Body of pancreas (tissue), 4 donors: ENCODE results near the gene SLC26A9. TPM values are rescaled to one million over a fixed set of nuclear protein-coding genes. Genes with fewer than 3 reads are reported as not detected.
A peak's percentile ranks its signal among the peaks of the same experiment; 100 is the strongest.

Experiments
- ATAC-seq: fragments of 150-250 bp; one replicate; pipeline ENCODE4 v1.9.1; 2016
- DNase-seq, 4 donors: peaks; one replicate each; pipeline ENCODE4 v3.0.0-alpha.2; 2019
- H3K27ac ChIP-seq, 4 donors: fragments of 200-600 bp; sonication (generic); 1 replicate in 3 of 4; 2 replicates in 1 of 4; pipeline versions ENCODE4 v1.5.1 to v1.6.1; 2016 to 2019; ENCODE audit warnings: mild to moderate bottlenecking in 1 of 4, mixed read lengths in 1 of 4, moderate library complexity in 1 of 4
- H3K27me3 ChIP-seq, 2 donors: fragments of 200-600 bp; sonication (generic); one replicate each; pipeline ENCODE4 v1.6.0; 2016; ENCODE audit warnings: mild to moderate bottlenecking in 1 of 2
- H3K36me3 ChIP-seq, 2 donors: fragments of 200-600 bp; sonication (generic); replicated peaks in 1 of 2; 2 replicates each; pipeline ENCODE4 v1.5.1; 2016; ENCODE audit warnings: low read depth in 2 of 2; ENCODE audit not compliant: insufficient read depth in 1 of 2
- H3K4me1 ChIP-seq: fragments of 200-600 bp; sonication (generic); one replicate; pipeline ENCODE4 v1.6.0; 2016
- H3K4me3 ChIP-seq, 2 donors: fragments of 200-600 bp; sonication (generic); 1 replicate in 1 of 2; 2 replicates in 1 of 2; pipeline ENCODE4 v1.5.1; 2016 to 2019
- H3K9me3 ChIP-seq, 3 donors: fragments of 200-600 bp; sonication (generic); 1 replicate in 2 of 3; 2 replicates in 1 of 3; pipeline ENCODE4 v1.5.1; 2016
- POLR2A ChIP-seq, 3 donors: fragments of 450-650 bp; IDR thresholded peaks; one replicate each; pipeline ENCODE4 v1.6.1; 2016; ENCODE audit warnings: antibody characterized with exemption in 3 of 3, mild to moderate bottlenecking in 2 of 3
- WGBS, 2 donors: methylation state at CpG; one replicate each; pipeline ENCODE4 v1.1.5; 2017; 5-methylcytosine and 5-hydroxymethylcytosine counted together
- intact Hi-C: fragments of 100-400 bp; cut with DNase I; formaldehyde crosslinking; loops from one replicate; pipeline ENCODE4 v1.15.1; 2023
- total RNA-seq, 2 donors: library from RNA; depleted of rRNA; stranded (reverse); fragments of >200 nt; gene quantifications; one replicate each; pipeline ENCODE4 v1.1.0, GENCODE V29; 2016
- TF ChIP-seq, protein P1 (sequence below), 7 experiments: fragments of 450-650 bp in 4 of 7; fragments of 200-600 bp in 3 of 7; sonication (generic) in 3 of 7; IDR thresholded peaks; one replicate each; pipeline ENCODE4 v1.5.1; 2016 to 2019; ENCODE audit warnings: antibody characterized with exemption in 7 of 7

The SLC26A9 gene
- total RNA-seq, 2 donors from 2014 or later = 0.78 to 1.6 TPM

DNA sequence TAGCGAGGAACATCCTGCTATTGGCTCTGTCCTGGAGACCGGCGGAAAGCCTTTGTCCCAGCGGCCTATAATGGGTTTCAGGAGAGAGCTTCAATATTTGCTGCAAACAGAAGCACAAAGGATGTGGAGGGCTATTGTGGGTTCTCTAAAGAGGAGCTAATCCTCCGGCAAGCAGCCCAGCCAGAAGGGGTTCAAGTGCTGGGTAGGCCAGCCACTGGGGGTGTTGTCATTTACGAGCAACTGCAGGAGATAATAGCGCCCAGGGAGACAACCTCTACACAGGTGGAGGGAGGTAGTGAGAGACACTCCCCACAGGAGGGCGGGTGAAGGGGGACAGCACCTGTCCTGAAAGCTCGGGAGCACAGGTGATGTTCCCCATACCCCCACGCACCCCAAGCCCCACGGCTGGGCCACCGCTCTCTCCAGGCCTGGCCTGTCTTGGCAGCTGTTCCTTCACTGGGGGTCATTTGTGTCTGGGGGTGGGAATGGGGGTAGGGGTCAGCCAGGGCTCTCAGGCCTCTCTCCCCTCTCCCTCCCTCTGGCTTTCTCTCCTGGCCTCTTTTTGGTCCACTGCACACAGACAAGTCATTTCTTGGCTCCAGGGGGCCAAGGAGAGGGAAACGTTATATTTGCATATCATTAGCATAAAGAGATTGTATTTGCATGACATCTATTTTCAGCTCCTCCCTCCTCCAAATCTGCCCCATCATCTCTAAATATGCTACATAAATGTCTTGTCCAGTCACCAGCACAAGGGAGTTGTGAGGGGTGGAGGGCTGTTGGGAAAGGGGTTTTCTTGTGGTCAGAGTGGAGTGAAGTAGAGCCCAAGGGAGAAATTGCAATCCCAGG, 22.0 kb upstream of the SLC26A9 start:
- WGBS, 2 donors = 86% methylated on average over 13 of the region's 13 CpGs
- no peak for ATAC-seq

DNA sequence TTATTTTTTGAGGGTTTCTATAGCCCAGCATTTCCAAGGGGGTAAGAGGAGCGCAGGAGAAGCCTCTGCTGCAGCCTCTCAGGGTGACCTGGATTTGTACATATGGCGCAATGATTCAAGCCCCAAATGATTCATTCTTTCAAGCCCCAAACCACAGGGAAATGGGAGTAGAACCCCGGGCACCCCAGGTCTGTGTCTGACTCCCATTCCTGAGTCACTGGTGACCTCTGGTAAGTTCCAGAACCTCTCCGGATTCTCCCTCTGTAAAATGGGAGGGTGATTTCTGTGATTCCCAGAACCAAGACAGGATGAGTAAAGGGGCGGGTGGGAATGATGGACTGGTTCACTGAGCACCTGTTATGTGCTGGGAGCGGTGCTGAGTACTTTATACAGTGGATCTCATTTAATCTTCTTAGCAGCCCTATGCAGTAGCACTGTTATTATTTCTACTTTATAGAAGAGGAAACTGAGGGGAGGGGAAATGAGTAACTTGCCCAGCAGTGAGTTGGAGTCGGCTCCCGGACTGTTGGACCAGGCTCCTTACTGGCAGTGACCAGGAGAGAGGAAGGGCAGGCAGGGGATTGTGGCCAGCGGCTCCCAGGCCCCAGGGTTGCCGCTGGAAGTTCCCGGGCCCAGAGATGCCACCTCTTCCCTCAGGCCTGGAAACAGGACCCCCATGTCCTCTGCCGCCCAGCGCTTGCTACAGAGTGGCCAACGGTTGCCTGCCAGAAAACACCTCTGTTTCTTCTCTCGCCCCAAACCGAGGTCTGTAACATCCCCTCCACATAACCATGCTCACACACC, 20.3 kb upstream of the SLC26A9 start:
- ATAC-seq = no peak

More for the DNA sequence above, 22.0 kb upstream of the SLC26A9 start:
- H3K36me3 ChIP-seq = no peaks in the 10 kb centered on the region
- H3K27me3 ChIP-seq = no peaks in the 10 kb centered on the region
- H3K27ac ChIP-seq = no peak overlapping the region
- peaks cover 14% of the 10 kb centered on the region for H3K4me1 ChIP-seq
- DNase-seq = no peak
- TF ChIP-seq, protein P1, sequence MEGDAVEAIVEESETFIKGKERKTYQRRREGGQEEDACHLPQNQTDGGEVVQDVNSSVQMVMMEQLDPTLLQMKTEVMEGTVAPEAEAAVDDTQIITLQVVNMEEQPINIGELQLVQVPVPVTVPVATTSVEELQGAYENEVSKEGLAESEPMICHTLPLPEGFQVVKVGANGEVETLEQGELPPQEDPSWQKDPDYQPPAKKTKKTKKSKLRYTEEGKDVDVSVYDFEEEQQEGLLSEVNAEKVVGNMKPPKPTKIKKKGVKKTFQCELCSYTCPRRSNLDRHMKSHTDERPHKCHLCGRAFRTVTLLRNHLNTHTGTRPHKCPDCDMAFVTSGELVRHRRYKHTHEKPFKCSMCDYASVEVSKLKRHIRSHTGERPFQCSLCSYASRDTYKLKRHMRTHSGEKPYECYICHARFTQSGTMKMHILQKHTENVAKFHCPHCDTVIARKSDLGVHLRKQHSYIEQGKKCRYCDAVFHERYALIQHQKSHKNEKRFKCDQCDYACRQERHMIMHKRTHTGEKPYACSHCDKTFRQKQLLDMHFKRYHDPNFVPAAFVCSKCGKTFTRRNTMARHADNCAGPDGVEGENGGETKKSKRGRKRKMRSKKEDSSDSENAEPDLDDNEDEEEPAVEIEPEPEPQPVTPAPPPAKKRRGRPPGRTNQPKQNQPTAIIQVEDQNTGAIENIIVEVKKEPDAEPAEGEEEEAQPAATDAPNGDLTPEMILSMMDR (IDR thresholded peaks at IDR 0.05) = no peak
- no peak for TF ChIP-seq POLR2A (IDR thresholded peaks at IDR 0.05)
- intact Hi-C loops = no loop called here
- no peak overlapping the region for H3K4me3 ChIP-seq
- H3K9me3 ChIP-seq = no peaks in the 10 kb centered on the region

DNA sequence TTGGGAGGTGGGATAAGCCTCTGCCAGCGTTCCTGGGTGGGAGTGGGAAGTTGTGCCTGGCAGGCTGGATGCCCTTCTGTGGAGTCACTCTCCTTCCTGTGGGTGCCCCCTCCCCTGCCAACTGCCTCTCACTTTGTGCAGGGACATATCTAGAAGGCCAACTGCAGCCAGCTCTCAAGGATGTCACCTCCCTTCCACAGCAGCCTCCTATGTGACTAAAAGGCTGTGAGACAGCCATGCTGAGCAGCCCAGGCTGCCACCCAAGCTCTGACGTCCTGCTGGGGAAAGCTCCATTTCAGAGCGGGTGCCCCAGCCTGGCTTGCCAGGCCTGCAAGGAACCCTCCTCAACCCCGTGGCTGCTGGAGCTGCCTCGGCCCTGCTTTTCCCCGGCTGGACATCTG, 19.6 kb upstream of the SLC26A9 start:
- no peak for DNase-seq
- WGBS, 2 donors = 82 to 88% methylated on average over 4 to 6 of the region's 6 CpGs

More for the DNA sequence above, 20.3 kb upstream of the SLC26A9 start:
- intact Hi-C loops = loop anchor here (5.0 kb wide), 1 partner anchor 36 kb away; no protein-coding TSS in a partner anchor
- Histone ChIP-seq H3K36me3 (no peaks in the 10 kb centered on the region), H3K4me1 (peaks cover 14% of the 10 kb centered on the region), H3K4me3 (no peak overlapping the region), H3K27ac (no peak overlapping the region), H3K27me3 (no peaks in the 10 kb centered on the region), H3K9me3 (no peaks in the 10 kb centered on the region)
- no peak for DNase-seq
- WGBS, 2 donors = 80 to 82% methylated on average over 14 to 16 of the region's 16 CpGs
- TF ChIP-seq POLR2A (IDR thresholded peaks at IDR 0.05) = no peak

DNA sequence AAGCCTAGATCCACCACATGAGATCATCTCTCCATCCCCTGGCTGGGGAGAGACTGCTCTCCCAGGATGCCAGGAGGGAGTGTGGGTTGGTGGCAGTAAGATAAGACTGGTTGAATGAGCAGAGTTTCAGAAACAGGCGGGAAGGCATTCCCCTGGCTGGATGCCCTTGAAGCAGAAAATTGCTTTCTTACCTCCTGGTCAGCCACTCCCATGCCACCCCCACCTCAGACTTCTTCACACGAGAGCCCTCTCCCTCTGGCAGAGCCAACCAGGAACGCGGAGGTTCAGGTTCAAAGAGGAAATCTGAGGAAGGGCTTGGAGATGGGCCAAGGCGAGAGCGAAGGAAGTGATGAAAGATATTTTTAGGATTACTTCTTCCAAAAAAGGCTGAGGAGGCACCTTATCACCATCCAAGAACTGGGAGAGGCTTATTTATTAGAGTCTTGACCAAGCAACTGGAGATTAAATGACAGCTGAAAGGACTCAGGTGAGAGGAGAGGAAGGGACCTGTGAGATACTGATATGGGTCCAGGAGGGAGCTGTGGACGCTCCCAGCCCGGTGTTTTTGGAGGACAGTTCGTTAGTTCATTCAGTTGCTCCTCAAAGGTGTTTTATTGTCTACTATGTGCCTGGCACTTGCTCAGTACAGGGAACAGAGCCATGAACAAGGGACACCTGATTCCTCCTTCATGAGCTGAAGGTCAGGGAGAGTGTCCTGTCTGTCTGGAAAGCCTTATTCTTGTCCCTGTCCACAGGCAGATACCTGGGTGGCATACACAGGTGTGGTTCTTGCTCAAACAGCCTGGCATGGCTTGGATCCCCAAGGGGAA, 18.9 kb upstream of the SLC26A9 start:
- no peak overlapping the region for H3K4me3 ChIP-seq
- DNase-seq (peak in 3 of 4 donors; percentile 25 to 42 (median 27)), ATAC-seq (peak; percentile 60)
- TF ChIP-seq POLR2A (IDR thresholded peaks at IDR 0.05) = peak in 2 of 3 donors; percentile 7 to 24
- TF ChIP-seq, protein P1 (IDR thresholded peaks at IDR 0.05) = no peak
- peak overlapping the region in 2 of 4 donors; percentile 45 to 58 for H3K27ac ChIP-seq
- no peaks in the 10 kb centered on the region for H3K9me3 ChIP-seq
- peaks cover 14% of the 10 kb centered on the region for H3K4me1 ChIP-seq
- intact Hi-C loops = loop anchor here (5.0 kb wide), 1 partner anchor 35 kb away; no protein-coding TSS in a partner anchor
- H3K36me3 ChIP-seq = no peaks in the 10 kb centered on the region
- no peaks in the 10 kb centered on the region for H3K27me3 ChIP-seq
- 55 to 66% methylated on average over 9 of the region's 9 CpGs for WGBS, 2 donors

More for the DNA sequence above, 19.6 kb upstream of the SLC26A9 start:
- intact Hi-C loops = loop anchor here (5.0 kb wide), 1 partner anchor 36 kb away; no protein-coding TSS in a partner anchor
- no peaks in the 10 kb centered on the region for H3K27me3 ChIP-seq
- no peak overlapping the region for H3K4me3 ChIP-seq
- TF ChIP-seq POLR2A (IDR thresholded peaks at IDR 0.05) = no peak
- TF ChIP-seq, protein P1 (IDR thresholded peaks at IDR 0.05) = no peak
- no peaks in the 10 kb centered on the region for H3K9me3 ChIP-seq
- H3K27ac ChIP-seq = no peak overlapping the region
- H3K4me1 ChIP-seq = peaks cover 14% of the 10 kb centered on the region
- no peaks in the 10 kb centered on the region for H3K36me3 ChIP-seq
- no peak for ATAC-seq
